ENCODE data around the gene LTF.

The LTF gene

DNA sequence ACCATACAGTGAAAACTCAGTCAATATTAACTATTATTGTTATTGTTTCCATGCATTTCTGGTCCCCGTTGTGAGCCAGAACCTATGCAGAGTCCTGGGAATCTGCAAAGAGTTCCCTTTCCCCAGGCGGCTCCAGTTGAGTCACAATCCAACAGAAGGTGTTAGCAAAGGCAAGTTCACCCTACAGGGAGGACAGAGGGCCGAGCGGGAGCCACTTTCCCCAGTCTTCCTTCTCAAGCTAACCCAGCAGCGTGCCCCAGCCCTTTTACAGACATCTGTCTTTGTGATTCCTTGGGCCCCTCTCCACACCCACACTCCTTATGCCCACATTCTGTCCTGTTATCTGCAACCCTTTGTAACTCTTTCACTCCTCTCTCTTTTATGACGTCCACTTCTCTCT lies 13.1 kb upstream of the LTF start:
- no peak overlapping the region for H3K4me3 ChIP-seq (ENCODE audit: low read depth in 1 of 2, low read length in 2 of 2)
- H3K9ac ChIP-seq (ENCODE audit: low read length): no peak overlapping the region
- no peak overlapping the region for H3K27ac ChIP-seq (ENCODE audit: low read depth, low read length)
- H3K9me3 ChIP-seq (ENCODE audit: low read length): no peaks in the 10 kb centered on the region
- H3K36me3 ChIP-seq (ENCODE audit: insufficient read depth, low read length): no peaks in the 10 kb centered on the region
- H3K27me3 ChIP-seq (ENCODE audit: control insufficient read depth in 1 of 2, insufficient read depth in 2 of 2, low read length in 2 of 2): peaks cover 0 to 3% of the 10 kb centered on the region in 2 donors
- no peaks in the 10 kb centered on the region for H3K4me1 ChIP-seq (ENCODE audit: insufficient read depth, low read length)

DNA sequence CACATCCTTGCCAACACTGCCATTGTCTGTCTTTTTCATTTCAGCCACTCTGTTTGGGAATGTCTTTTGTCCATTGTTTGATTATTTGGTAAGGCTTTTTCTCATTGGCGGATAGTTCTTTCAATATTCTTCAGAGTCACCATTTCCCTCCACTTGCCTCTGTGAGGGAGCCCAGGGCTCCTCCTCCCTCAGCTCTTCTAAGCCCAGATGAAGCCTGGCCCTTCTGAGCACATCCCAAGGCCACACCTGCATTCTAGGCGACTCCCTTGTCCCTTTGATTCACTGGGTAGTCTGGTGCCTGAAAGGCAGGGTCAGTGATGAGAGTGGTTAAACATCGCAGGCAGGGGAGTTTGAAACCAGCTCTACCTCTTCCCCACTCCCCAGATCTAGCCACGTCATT lies 12.4 kb upstream of the LTF start:
- Histone ChIP-seq H3K27me3 (ENCODE audit: control insufficient read depth in 1 of 2, insufficient read depth in 2 of 2, low read length in 2 of 2) (peaks cover 0 to 3% of the 10 kb centered on the region in 2 donors), H3K4me1 (ENCODE audit: insufficient read depth, low read length) (no peaks in the 10 kb centered on the region), H3K36me3 (ENCODE audit: insufficient read depth, low read length) (no peaks in the 10 kb centered on the region), H3K27ac (ENCODE audit: low read depth, low read length) (no peak overlapping the region), H3K9me3 (ENCODE audit: low read length) (no peaks in the 10 kb centered on the region), H3K4me3 (ENCODE audit: low read depth in 1 of 2, low read length in 2 of 2) (no peak overlapping the region), H3K9ac (ENCODE audit: low read length) (no peak overlapping the region)

DNA sequence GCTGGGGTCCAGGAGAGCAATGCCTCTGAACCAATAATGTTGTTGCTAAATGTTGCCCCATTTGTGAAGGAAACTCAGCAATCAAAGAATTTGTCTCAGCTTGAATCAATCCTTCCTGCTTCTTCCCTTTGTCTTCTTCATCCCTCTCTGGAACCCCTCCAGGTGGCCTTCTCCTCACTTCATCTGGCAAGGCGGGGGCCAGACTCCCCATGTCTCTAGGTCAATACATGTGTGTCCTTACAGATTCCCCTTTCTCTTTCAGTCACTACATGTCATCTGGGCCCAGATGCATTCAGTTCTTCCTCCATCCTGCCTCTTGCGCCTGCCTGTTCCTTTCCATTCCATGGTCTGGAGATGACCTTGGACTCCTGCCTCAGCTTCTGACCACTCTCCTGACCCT lies 8.0 kb upstream of the LTF start:
- Histone ChIP-seq H3K36me3 (ENCODE audit: insufficient read depth, low read length) (no peaks in the 10 kb centered on the region), H3K9me3 (ENCODE audit: low read length) (no peaks in the 10 kb centered on the region), H3K27me3 (ENCODE audit: control insufficient read depth in 1 of 2, insufficient read depth in 2 of 2, low read length in 2 of 2) (no peaks in the 10 kb centered on the region), H3K27ac (ENCODE audit: low read depth, low read length) (no peak overlapping the region), H3K4me3 (ENCODE audit: low read depth in 1 of 2, low read length in 2 of 2) (no peak overlapping the region), H3K4me1 (ENCODE audit: insufficient read depth, low read length) (no peaks in the 10 kb centered on the region), H3K9ac (ENCODE audit: low read length) (no peak overlapping the region)

DNA sequence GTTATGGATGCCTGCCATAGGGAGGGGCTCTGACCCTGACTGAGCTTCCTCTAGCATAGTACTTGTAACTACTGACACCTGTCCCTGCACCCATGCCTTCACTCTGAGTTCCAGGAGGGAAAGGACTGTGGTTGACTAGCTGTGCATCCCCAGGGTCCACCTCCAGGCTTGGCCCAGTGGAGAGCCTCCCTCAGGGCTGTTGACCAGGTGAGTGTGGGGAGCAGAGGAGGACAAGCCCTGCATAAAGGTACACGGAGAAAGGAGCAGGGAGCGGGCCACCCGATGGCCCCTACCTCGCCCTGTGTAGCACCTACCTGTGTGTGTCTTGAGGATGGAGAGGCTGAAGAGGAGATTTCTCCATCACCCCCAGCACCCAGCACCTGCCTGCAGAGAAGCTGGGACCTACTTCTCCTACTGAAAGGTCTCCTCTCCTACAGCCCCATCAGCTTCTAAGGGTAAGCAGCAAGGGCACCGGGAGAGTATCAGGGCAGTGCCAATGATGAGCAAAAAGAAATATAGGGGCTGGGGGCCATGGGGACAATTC lies 6.7 kb upstream of the LTF start:
- H3K4me3 ChIP-seq (ENCODE audit: low read depth in 1 of 2, low read length in 2 of 2): no peak overlapping the region
- H3K27me3 ChIP-seq (ENCODE audit: control insufficient read depth in 1 of 2, insufficient read depth in 2 of 2, low read length in 2 of 2): no peaks in the 10 kb centered on the region
- H3K4me1 ChIP-seq (ENCODE audit: insufficient read depth, low read length): no peaks in the 10 kb centered on the region
- no peaks in the 10 kb centered on the region for H3K36me3 ChIP-seq (ENCODE audit: insufficient read depth, low read length)
- H3K27ac ChIP-seq (ENCODE audit: low read depth, low read length): no peak overlapping the region
- H3K9ac ChIP-seq (ENCODE audit: low read length): no peak overlapping the region
- no peaks in the 10 kb centered on the region for H3K9me3 ChIP-seq (ENCODE audit: low read length)

DNA sequence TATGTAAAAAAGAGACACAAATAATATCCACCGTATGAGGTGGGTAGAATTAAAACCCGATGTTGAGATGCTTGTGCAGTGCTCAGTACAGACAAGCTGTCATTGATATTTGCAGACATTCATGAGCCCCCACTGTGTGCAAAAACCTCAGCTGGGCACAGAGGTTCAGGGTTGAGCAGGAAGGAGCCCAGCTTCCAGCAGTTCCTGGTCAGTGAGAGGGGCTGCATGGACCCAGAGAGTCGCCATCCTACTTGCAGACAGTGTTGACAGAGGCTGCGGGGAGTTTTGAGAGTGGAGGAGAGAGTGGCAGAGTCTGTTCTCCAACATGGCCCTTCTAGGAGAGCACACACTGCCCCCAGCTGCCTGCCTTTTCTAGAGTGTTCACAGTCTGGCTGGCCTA lies 6.1 kb upstream of the LTF start:
- H3K27ac ChIP-seq (ENCODE audit: low read depth, low read length): no peak overlapping the region
- no peaks in the 10 kb centered on the region for H3K27me3 ChIP-seq (ENCODE audit: control insufficient read depth in 1 of 2, insufficient read depth in 2 of 2, low read length in 2 of 2)
- no peak overlapping the region for H3K9ac ChIP-seq (ENCODE audit: low read length)
- no peaks in the 10 kb centered on the region for H3K9me3 ChIP-seq (ENCODE audit: low read length)
- H3K4me1 ChIP-seq (ENCODE audit: insufficient read depth, low read length): no peaks in the 10 kb centered on the region
- H3K4me3 ChIP-seq (ENCODE audit: low read depth in 1 of 2, low read length in 2 of 2): no peak overlapping the region
- no peaks in the 10 kb centered on the region for H3K36me3 ChIP-seq (ENCODE audit: insufficient read depth, low read length)

DNA sequence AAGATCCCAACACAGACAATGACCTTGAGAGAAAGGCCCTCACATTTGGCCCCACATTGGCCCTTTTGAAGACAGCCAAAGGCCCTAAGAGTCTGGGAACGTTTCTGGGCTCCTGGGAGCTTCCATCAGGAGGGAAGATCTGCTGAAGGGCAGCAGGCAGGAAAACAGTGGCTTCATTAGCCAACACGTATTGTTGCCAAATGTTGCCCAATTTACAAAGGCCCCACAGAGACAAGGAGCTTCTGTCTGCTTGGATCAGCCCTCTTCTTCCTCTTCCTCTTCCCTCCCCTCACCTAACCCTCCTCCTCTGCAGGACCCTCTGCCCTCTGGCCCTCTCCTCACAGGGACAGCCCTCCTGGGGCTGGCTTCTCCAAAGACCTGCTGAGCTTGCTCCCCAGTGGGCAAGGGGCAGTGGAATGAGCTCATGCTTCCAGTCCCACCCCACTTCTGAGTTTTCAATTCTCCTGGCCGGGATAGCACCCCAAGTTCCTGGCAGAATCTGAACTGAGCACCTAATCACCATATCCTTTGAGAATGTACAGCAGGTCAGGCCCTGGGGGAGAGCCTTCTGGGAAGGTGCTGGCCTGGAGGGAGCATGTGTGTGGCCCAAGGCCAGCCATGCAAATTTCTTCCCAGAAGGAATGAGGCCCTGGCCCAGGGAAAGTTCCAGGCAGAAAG lies 5.1 kb upstream of the LTF start:
- Histone ChIP-seq H3K36me3 (ENCODE audit: insufficient read depth, low read length) (no peaks in the 10 kb centered on the region), H3K4me1 (ENCODE audit: insufficient read depth, low read length) (no peaks in the 10 kb centered on the region), H3K9me3 (ENCODE audit: low read length) (no peaks in the 10 kb centered on the region), H3K27me3 (ENCODE audit: control insufficient read depth in 1 of 2, insufficient read depth in 2 of 2, low read length in 2 of 2) (peaks cover 5 to 6% of the 10 kb centered on the region in 2 donors), H3K27ac (ENCODE audit: low read depth, low read length) (no peak overlapping the region), H3K4me3 (ENCODE audit: low read depth in 1 of 2, low read length in 2 of 2) (no peak overlapping the region), H3K9ac (ENCODE audit: low read length) (no peak overlapping the region)

DNA sequence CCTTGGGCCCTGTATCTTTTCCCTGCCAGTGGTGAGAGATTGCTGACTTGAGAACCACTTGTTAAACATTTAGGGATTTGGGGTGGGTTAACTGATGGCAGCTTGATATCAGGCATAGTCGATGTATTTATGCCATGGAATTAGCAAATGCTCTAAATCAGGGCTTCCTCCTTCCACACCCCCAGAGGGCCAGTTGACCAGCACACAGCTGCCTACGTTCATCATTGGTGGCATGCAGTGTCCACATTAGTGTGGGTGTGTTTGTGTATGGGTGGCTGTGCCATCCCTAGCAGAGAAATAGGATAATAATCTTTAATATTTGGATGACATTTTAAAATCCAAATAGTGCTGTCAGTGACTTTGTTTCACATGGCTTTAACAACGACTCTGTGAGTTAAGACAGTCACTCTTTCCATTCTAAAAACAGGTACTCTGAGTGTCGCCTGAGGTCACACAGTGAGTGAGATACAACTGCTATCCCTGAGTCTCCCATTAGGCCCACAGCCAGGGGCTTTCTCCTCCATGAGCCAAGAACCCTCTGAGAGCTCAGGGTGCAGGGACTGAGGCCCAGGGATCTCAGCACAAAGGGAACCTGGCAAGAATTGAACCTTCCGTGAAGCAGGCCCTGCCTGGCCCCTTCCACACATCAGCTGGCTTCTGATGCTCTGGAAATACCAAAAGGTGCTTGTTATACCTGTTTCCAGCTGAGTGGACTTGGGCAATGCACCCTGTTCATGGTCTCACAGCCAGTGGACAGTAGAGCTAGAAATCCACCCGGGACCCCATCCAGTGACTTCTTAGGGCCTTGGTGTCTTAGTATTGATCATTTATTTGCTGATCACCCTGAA lies 4.3 kb upstream of the LTF start:
- H3K27ac ChIP-seq (ENCODE audit: low read depth, low read length): no peak overlapping the region
- no peaks in the 10 kb centered on the region for H3K9me3 ChIP-seq (ENCODE audit: low read length)
- no peak overlapping the region for H3K4me3 ChIP-seq (ENCODE audit: low read depth in 1 of 2, low read length in 2 of 2)
- H3K27me3 ChIP-seq (ENCODE audit: control insufficient read depth in 1 of 2, insufficient read depth in 2 of 2, low read length in 2 of 2): peaks cover 11 to 14% of the 10 kb centered on the region in 2 donors
- no peak overlapping the region for H3K9ac ChIP-seq (ENCODE audit: low read length)
- no peaks in the 10 kb centered on the region for H3K36me3 ChIP-seq (ENCODE audit: insufficient read depth, low read length)
- no peaks in the 10 kb centered on the region for H3K4me1 ChIP-seq (ENCODE audit: insufficient read depth, low read length)

DNA sequence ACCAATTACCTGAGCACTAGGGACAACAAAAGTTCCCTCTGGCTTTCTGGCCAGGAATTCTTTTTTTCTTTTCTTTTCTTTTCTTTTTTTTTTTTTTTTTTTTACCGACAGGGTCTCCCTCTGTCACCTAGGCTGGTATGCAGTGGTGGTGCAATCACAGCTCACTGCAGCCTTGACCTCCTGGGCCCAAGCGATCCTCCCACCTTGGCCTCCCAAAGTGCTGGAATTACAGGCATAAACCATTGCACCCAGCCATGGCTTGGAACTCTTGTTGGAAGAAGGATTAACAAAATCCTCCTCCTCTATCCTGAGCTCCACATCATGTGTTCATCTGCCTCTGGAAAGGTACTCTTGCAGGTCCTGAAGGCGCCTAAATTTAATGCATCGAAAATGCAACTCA lies 2.9 kb upstream of the LTF start:
- no peaks in the 10 kb centered on the region for H3K9me3 ChIP-seq (ENCODE audit: low read length)
- H3K4me1 ChIP-seq (ENCODE audit: insufficient read depth, low read length): no peaks in the 10 kb centered on the region
- H3K36me3 ChIP-seq (ENCODE audit: insufficient read depth, low read length): no peaks in the 10 kb centered on the region
- H3K27me3 ChIP-seq (ENCODE audit: control insufficient read depth in 1 of 2, insufficient read depth in 2 of 2, low read length in 2 of 2): peaks cover 11 to 28% of the 10 kb centered on the region in 2 donors
- H3K9ac ChIP-seq (ENCODE audit: low read length): no peak overlapping the region
- no peak overlapping the region for H3K4me3 ChIP-seq (ENCODE audit: low read depth in 1 of 2, low read length in 2 of 2)
- no peak overlapping the region for H3K27ac ChIP-seq (ENCODE audit: low read depth, low read length)

DNA sequence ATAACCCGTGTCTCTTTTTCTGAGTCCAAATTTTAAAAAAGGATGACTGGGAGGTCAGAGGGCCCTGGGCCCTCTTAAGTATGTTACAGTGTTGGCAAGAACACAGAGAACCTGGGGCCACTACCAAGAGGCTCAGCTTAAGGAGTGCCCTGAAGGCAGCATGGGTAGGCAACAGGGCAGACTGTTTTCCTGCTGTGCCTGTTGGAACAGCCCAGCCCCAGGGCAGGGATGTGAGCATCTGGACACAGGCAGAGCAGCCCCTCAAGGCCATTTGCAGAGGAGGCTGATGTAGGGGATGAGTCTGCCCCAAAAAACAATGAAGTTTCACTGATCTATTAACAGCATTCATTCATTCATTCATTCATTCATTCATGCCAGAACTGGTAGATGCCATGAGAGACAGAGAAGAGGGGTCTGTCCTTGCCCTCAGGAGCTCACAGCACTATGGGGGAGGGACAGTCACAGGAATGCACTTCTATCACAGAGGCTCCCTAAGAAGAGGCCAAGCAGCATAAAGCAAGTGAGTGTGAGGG lies 2.2 kb upstream of the LTF start:
- no peaks in the 10 kb centered on the region for H3K4me1 ChIP-seq (ENCODE audit: insufficient read depth, low read length)
- H3K36me3 ChIP-seq (ENCODE audit: insufficient read depth, low read length): no peaks in the 10 kb centered on the region
- peaks cover 11 to 30% of the 10 kb centered on the region in 2 donors for H3K27me3 ChIP-seq (ENCODE audit: control insufficient read depth in 1 of 2, insufficient read depth in 2 of 2, low read length in 2 of 2)
- H3K27ac ChIP-seq (ENCODE audit: low read depth, low read length): no peak overlapping the region
- no peaks in the 10 kb centered on the region for H3K9me3 ChIP-seq (ENCODE audit: low read length)
- no peak overlapping the region for H3K4me3 ChIP-seq (ENCODE audit: low read depth in 1 of 2, low read length in 2 of 2)
- no peak overlapping the region for H3K9ac ChIP-seq (ENCODE audit: low read length)

DNA sequence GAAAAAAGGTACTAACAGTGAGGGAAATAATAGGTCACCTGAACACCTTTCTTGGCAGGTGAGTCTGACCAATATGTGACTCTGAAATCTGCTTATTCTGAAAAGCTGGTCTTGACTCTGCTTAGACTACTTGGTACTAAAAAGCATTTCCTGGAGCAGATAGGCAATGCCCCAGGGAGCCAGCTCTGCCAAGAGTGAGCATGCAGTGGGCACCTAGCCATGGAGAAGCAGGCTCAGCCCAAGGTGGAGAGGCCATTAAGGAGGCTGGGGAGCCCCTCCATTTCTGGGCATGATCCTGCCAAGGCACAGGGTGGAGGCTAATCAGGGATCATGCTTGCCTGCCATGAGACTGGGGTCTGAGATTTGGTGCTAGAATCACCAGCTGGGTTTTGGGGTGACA lies 1.6 kb upstream of the LTF start:
- H3K27ac ChIP-seq (ENCODE audit: low read depth, low read length): no peak overlapping the region
- H3K9me3 ChIP-seq (ENCODE audit: low read length): no peaks in the 10 kb centered on the region
- no peak overlapping the region for H3K9ac ChIP-seq (ENCODE audit: low read length)
- no peaks in the 10 kb centered on the region for H3K36me3 ChIP-seq (ENCODE audit: insufficient read depth, low read length)
- H3K27me3 ChIP-seq (ENCODE audit: control insufficient read depth in 1 of 2, insufficient read depth in 2 of 2, low read length in 2 of 2): peaks cover 11 to 30% of the 10 kb centered on the region in 2 donors
- no peak overlapping the region for H3K4me3 ChIP-seq (ENCODE audit: low read depth in 1 of 2, low read length in 2 of 2)
- no peaks in the 10 kb centered on the region for H3K4me1 ChIP-seq (ENCODE audit: insufficient read depth, low read length)

DNA sequence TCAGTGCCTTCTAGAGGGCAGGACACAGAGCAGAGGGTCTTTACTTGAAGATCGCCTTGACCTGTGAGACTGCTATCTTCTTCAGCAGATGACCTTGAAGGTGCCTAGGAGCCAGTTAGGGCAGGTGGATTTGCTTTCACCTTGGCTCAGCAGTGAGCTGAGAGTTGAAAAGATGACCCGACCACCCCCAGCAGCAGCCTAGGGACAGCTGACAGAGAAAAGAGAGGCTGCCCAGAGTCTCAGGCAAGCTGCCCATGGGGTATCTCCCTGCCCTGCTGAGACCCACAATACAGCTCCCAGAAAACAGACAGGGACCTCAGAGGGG lies 453 bp upstream of the LTF start:
- no peaks in the 10 kb centered on the region for H3K9me3 ChIP-seq (ENCODE audit: low read length)
- H3K27me3 ChIP-seq (ENCODE audit: control insufficient read depth in 1 of 2, insufficient read depth in 2 of 2, low read length in 2 of 2): peaks cover 11 to 30% of the 10 kb centered on the region in 2 donors
- no peaks in the 10 kb centered on the region for H3K36me3 ChIP-seq (ENCODE audit: insufficient read depth, low read length)
- no peak overlapping the region for H3K4me3 ChIP-seq (ENCODE audit: low read depth in 1 of 2, low read length in 2 of 2)
- no peak overlapping the region for H3K9ac ChIP-seq (ENCODE audit: low read length)
- H3K27ac ChIP-seq (ENCODE audit: low read depth, low read length): no peak overlapping the region
- no peaks in the 10 kb centered on the region for H3K4me1 ChIP-seq (ENCODE audit: insufficient read depth, low read length)

Measured in muscle layer of colon (tissue), 2 donors.